Measurements from ENCODE around the gene KCNN4. TPM values are rescaled to one million over a fixed set of nuclear protein-coding genes. Genes with fewer than 3 reads are reported as not detected.

Gene KCNN4
- total and polyA plus RNA-seq, 7 donors, result 0.71 to 48.7 (median 3.3) TPM

DNA sequence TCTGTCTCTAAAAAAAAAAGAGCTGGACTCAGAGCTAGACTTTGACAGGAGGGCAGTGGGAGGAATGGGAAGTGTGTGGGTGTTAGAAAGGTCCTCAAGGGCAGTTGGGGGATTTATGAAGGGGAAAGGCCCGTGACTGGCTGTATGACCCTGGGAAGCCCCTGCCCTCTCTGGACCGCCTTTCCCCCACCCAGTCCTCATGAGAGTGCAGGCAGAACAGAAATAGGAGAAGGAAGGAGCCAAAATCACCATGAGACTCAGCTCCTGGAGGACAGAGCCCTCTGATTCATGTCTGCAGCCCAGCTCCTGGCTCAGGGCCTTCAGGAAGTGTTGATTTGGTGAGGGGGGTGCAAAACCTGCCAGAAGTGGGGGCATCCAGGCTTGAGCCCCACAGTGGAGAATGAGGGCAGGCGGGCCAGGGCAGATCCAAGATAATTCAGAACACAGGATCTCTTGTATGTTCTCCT, 17.3 kb downstream of the KCNN4 start:
- H3K36me3 ChIP-seq, result no peaks in the 10 kb centered on the region
- no peak overlapping the region for H3K4me3 ChIP-seq
- peak overlapping the region in 2 of 4 donors; percentile 18 to 29 for H3K27ac ChIP-seq
- TF ChIP-seq POLR2A (IDR thresholded peaks at IDR 0.05), result no peak
- TF ChIP-seq POLR2AphosphoS5 (IDR thresholded peaks at IDR 0.05), result no peak
- TF ChIP-seq EP300 (IDR thresholded peaks at IDR 0.05), result no peak
- TF ChIP-seq, protein P1, sequence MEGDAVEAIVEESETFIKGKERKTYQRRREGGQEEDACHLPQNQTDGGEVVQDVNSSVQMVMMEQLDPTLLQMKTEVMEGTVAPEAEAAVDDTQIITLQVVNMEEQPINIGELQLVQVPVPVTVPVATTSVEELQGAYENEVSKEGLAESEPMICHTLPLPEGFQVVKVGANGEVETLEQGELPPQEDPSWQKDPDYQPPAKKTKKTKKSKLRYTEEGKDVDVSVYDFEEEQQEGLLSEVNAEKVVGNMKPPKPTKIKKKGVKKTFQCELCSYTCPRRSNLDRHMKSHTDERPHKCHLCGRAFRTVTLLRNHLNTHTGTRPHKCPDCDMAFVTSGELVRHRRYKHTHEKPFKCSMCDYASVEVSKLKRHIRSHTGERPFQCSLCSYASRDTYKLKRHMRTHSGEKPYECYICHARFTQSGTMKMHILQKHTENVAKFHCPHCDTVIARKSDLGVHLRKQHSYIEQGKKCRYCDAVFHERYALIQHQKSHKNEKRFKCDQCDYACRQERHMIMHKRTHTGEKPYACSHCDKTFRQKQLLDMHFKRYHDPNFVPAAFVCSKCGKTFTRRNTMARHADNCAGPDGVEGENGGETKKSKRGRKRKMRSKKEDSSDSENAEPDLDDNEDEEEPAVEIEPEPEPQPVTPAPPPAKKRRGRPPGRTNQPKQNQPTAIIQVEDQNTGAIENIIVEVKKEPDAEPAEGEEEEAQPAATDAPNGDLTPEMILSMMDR (IDR thresholded peaks at IDR 0.05), result no peak
- WGBS, 2 donors, result 60 to 65% methylated on average over 3 of the region's 3 CpGs
- no peaks in the 10 kb centered on the region for H3K27me3 ChIP-seq
- intact Hi-C loops (cut with DNase I), result no loop called here
- no peaks in the 10 kb centered on the region for H3K9me3 ChIP-seq
- peaks cover 0 to 10% (median 0%) of the 10 kb centered on the region in 4 donors for H3K4me1 ChIP-seq
- DNase-seq, result no peak

DNA sequence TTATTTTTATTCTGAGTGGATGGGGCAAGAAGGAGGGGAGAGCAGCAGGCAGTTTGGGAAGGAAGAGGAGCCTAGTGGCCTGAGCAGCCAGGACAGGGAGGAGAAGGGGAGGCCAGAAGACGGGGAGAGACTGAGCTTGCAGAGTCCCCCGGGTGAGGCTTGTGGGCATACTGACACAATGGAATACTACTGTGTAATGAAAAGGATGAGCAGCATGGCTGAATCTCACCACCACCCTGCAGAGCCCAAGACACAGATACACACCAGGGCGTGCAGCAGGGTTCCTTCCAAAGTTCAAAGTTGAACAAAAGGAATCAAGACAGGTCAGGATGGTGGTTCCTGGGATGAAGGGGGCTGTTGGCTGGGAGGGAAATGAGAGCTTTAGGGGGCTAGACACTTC, 18.0 kb downstream of the KCNN4 start:
- DNase-seq, result no peak
- Histone ChIP-seq H3K9me3 (no peaks in the 10 kb centered on the region), H3K4me3 (no peak overlapping the region), H3K27me3 (no peaks in the 10 kb centered on the region), H3K4me1 (peaks cover 0 to 10% (median 0%) of the 10 kb centered on the region in 4 donors), H3K36me3 (no peaks in the 10 kb centered on the region), H3K27ac (no peak overlapping the region)
- TF ChIP-seq, protein P1 (IDR thresholded peaks at IDR 0.05), result no peak
- TF ChIP-seq EP300 (IDR thresholded peaks at IDR 0.05), result no peak
- no peak for TF ChIP-seq POLR2A (IDR thresholded peaks at IDR 0.05)
- no peak for TF ChIP-seq POLR2AphosphoS5 (IDR thresholded peaks at IDR 0.05)
- intact Hi-C loops (cut with DNase I), result no loop called here
- WGBS, 2 donors, result 71 to 91% methylated on average over 3 of the region's 3 CpGs

DNA sequence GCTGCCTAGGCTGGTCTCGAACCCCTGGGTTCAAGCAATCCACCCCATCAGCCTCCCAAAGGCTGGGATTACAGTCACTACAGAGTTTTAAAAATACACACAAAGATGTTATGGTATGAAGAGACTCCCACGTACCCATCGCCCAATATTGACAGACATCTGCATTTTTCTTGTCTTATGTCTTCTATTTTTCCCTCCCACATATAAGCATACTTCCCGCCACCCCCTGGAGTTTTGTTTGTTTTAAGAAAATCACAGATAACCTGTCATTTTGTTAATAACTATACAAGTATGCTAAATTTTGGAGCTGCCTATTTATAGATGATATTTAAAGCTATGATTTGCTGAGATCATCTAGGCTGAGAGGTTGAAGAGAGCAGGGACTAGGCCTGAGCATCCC, 19.8 kb downstream of the KCNN4 start:
- Histone ChIP-seq H3K4me1 (peaks cover 0 to 12% (median 0%) of the 10 kb centered on the region in 4 donors), H3K9me3 (no peaks in the 10 kb centered on the region), H3K36me3 (no peaks in the 10 kb centered on the region), H3K4me3 (no peak overlapping the region), H3K27me3 (no peaks in the 10 kb centered on the region), H3K27ac (no peak overlapping the region)
- TF ChIP-seq POLR2AphosphoS5 (IDR thresholded peaks at IDR 0.05) (no peak), POLR2A (IDR thresholded peaks at IDR 0.05) (no peak), EP300 (IDR thresholded peaks at IDR 0.05) (no peak)
- TF ChIP-seq, protein P1 (IDR thresholded peaks at IDR 0.05), result no peak
- intact Hi-C loops (cut with DNase I), result no loop called here
- no peak for DNase-seq
- WGBS, 2 donors, result 90 to 96% methylated on average over 4 of the region's 4 CpGs

DNA sequence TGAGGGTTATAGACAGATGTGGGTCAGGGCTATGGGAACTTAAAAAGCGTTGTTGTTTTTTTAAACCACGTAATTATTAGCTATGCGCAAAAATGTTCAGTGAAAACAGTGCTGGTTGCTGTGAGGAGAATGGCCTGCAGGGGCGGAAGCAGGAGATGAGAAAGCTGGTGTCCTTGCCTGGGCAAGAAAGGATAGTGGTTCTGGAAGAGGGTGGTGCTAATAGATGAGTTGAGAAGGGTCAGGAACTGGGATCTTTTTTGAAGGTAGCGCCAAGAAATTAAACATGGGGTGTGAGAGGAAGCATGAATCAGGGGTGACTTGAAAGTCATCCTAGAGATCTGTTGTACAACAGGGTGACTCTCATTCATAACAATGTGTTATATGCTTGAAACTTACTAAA, 21.3 kb downstream of the KCNN4 start:
- Histone ChIP-seq H3K4me3 (no peak overlapping the region), H3K36me3 (no peaks in the 10 kb centered on the region), H3K4me1 (peaks cover 0 to 18% (median 8%) of the 10 kb centered on the region in 4 donors), H3K9me3 (no peaks in the 10 kb centered on the region), H3K27me3 (no peaks in the 10 kb centered on the region), H3K27ac (no peak overlapping the region)
- TF ChIP-seq EP300 (IDR thresholded peaks at IDR 0.05), result no peak
- no peak for DNase-seq
- intact Hi-C loops (cut with DNase I), result no loop called here
- WGBS, 2 donors, result 79 to 81% methylated on average over 5 of the region's 5 CpGs

DNA sequence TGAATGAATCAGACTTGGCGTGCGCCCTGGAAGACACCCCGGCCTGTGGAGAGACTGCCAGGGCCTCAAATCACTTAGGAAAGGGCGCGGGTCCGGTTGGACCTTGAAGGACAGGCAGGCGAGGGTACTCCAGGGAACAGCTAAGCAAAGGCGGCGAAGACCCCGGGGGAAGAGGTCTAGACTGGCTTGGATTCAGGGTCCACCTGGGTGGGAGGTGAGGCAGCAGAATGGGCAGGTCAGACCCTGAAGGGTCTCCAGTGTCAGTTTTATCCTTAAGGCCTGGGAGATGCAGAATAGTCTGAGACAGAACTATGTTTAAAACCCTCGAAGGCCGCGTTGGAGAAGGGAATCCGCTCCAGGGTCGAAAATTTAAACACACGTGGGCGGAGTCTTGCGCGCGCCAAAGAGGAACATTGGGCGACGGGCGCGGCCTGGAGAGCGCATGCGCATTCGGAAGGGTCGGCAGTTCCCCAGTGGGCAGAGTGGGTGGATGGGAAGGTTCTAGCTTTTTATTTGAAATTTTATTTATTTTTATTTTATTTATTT, 25.4 kb downstream of the KCNN4 start:
- WGBS, 2 donors, result 0% methylated on average over 28 of the region's 28 CpGs
- Histone ChIP-seq H3K27me3 (no peaks in the 10 kb centered on the region), H3K27ac (peak overlapping the region; percentile 98 to 99 (median 99)), H3K9me3 (no peaks in the 10 kb centered on the region), H3K4me3 (peak overlapping the region; percentile 67 to 78 (median 73)), H3K36me3 (peaks cover 0 to 4% (median 2%) of the 10 kb centered on the region in 4 donors), H3K4me1 (peaks cover 0 to 41% (median 28%) of the 10 kb centered on the region in 4 donors)
- intact Hi-C loops (cut with DNase I), result loop anchor here (2.0 kb wide), 1 partner anchor 87 kb away; no protein-coding TSS in a partner anchor
- peak; percentile 90 for DNase-seq
- no peak for TF ChIP-seq POLR2AphosphoS5 (IDR thresholded peaks at IDR 0.05)
- TF ChIP-seq, protein P1 (IDR thresholded peaks at IDR 0.05), result no peak
- no peak for TF ChIP-seq POLR2A (IDR thresholded peaks at IDR 0.05)
- TF ChIP-seq EP300 (IDR thresholded peaks at IDR 0.05), result no peak

All from sigmoid colon (tissue), 7 donors.